ENCODE measurements around the gene DUS2.

DUS2 gene

DNA sequence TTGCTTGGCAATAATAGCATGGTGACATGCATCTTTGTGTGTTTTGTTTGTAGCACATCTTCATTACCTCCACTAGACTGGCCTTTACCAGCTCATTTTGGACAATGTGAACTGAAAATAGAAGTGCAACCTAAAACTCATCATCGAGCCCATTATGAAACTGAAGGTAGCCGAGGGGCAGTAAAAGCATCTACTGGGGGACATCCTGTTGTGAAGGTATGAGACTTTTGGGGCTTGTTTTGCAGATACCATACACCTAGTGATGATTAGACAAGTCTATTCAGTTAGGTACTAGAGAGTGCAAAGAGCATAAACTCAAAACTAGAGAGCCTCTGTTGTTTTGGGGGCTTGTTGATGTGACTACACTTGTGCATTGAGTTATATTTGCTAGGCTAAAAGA lies 103.3 kb downstream of the DUS2 start:
- DNase-seq (ENCODE audit: low spot score): no peak

DNA sequence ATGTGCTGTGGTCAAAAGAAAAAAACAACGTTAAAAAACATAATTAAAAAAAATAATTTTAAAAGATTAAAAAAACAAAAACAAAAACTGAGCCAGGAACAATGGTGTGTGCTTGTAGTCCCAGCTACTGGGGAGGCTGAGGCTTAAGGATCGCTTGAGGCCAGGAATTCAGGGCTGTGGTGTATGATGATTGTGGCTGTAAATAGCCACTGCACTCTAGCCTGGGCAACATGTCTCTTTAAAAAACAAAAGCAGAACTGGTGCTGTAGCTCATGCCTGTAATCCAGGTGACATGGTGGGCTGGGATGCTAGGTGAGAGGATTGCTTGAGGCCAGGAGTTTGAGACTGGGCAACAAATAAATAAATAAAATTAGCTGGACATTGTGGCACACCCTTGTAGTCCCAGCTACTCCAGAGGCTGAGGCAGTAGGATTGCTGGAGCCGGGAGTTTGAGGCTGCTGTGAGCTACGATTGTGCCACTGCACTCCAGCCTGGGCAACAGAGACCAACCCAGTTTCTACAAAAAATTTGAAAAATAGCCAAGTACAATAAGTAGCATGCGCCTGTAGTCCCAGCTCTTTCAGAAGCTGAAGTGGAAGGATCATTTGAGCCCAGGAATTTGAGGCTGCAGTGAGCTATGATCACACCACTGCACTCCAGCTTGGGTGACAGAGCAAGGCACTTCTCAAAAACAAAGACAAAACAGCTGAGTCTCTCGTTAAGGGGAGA lies 105.7 kb downstream of the DUS2 start:
- no peak for DNase-seq (ENCODE audit: low spot score)
